ENCODE measurements around the gene GPNMB.

- no peak for TF ChIP-seq CTCF (conservative IDR thresholded peaks at IDR 0.05; ENCODE audit: low read length)
- no peak for TF ChIP-seq EZH2phosphoT487 (IDR thresholded peaks at IDR 0.05; ENCODE audit: borderline replicate concordance)
Measured at GRCh38 chr7:23284871-23285270, 38.3 kb downstream of the GPNMB start.

Data from Loucy (cell line).